ENCODE results near the gene HS3ST4. TPM values are rescaled to one million over a fixed set of nuclear protein-coding genes. Genes with fewer than 3 reads are reported as not detected.

The HS3ST4 gene
- total and polyA plus RNA-seq, 11 donors, result not detected

- ATAC-seq (no peak), DNase-seq (no peak)
- Histone ChIP-seq H3K36me3 (no peaks in the 10 kb centered on the region), H3K4me1 (no peaks in the 10 kb centered on the region), H3K4me3 (no peak overlapping the region), H3K9me3 (no peaks in the 10 kb centered on the region), H3K27me3 (peaks cover 0 to 7% (median 0%) of the 10 kb centered on the region in 9 donors), H3K27ac (no peak overlapping the region)
- TF ChIP-seq POLR2A (IDR thresholded peaks at IDR 0.05), result no peak
- intact Hi-C loops (cut with DNase I), result no loop called here
Measured at GRCh38 chr16:25877103-25877502, 185.3 kb downstream of the HS3ST4 start.

DNA sequence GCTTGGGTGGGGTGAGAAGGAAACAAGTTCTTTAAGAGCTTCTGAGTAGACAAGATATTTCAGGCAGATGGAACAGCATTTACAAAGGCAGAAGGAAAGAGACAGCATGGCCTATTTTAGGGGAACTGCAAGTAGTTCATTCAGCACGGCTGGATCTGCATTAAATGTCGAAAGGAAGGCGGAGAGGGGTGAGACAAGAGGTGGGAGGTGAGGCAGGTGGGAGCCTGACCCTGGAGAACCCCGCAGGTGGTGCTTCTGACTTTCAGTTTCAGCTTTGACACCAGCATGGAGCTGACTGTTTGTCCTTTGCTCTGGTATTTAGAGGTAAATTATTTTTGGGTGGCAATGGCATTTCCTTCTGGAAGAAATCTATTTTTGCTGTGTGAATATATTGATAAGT is 194.8 kb downstream of the HS3ST4 start:
- no peak for TF ChIP-seq POLR2A (IDR thresholded peaks at IDR 0.05)
- TF ChIP-seq, protein P1, sequence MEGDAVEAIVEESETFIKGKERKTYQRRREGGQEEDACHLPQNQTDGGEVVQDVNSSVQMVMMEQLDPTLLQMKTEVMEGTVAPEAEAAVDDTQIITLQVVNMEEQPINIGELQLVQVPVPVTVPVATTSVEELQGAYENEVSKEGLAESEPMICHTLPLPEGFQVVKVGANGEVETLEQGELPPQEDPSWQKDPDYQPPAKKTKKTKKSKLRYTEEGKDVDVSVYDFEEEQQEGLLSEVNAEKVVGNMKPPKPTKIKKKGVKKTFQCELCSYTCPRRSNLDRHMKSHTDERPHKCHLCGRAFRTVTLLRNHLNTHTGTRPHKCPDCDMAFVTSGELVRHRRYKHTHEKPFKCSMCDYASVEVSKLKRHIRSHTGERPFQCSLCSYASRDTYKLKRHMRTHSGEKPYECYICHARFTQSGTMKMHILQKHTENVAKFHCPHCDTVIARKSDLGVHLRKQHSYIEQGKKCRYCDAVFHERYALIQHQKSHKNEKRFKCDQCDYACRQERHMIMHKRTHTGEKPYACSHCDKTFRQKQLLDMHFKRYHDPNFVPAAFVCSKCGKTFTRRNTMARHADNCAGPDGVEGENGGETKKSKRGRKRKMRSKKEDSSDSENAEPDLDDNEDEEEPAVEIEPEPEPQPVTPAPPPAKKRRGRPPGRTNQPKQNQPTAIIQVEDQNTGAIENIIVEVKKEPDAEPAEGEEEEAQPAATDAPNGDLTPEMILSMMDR (IDR thresholded peaks at IDR 0.05), result no peak
- Histone ChIP-seq H3K27ac (no peak overlapping the region), H3K4me3 (no peak overlapping the region), H3K9me3 (no peaks in the 10 kb centered on the region), H3K27me3 (peaks cover 0 to 10% (median 0%) of the 10 kb centered on the region in 9 donors), H3K4me1 (no peaks in the 10 kb centered on the region), H3K36me3 (no peaks in the 10 kb centered on the region)
- no peak for DNase-seq
- 76 to 83% (median 79%) methylated on average over 4 of the region's 4 CpGs for WGBS, 4 donors
- no peak for ATAC-seq
- intact Hi-C loops (cut with DNase I), result no loop called here

DNA sequence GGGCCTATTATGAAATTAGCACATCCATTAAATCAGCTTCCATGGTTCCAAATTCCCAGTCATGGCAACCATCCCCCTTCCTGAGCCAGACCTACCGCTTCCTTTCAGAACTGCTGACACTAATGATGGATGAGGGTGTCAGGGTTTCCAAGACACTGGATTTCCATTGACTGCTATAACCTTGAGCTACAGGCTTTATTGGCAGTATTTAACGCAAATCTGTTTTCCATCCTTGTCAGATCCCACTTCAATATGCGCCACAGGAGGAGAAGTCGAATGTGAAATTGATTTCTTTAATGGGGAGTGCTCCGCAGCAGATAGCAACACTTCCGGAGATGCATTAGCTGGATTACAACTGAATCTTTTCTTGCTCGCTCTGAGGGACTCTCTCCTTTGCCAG is 197.1 kb downstream of the HS3ST4 start:
- H3K9me3 ChIP-seq, result no peaks in the 10 kb centered on the region
- ATAC-seq (no peak), DNase-seq (no peak)
- H3K4me3 ChIP-seq, result no peak overlapping the region
- H3K4me1 ChIP-seq, result no peaks in the 10 kb centered on the region
- H3K27ac ChIP-seq, result no peak overlapping the region
- 60 to 70% (median 68%) methylated on average over 7 of the region's 7 CpGs for WGBS, 4 donors
- intact Hi-C loops (cut with DNase I), result no loop called here
- no peaks in the 10 kb centered on the region for H3K36me3 ChIP-seq
- TF ChIP-seq, protein P1 (IDR thresholded peaks at IDR 0.05), result no peak
- no peak for TF ChIP-seq POLR2A (IDR thresholded peaks at IDR 0.05)
- no peaks in the 10 kb centered on the region for H3K27me3 ChIP-seq

DNA sequence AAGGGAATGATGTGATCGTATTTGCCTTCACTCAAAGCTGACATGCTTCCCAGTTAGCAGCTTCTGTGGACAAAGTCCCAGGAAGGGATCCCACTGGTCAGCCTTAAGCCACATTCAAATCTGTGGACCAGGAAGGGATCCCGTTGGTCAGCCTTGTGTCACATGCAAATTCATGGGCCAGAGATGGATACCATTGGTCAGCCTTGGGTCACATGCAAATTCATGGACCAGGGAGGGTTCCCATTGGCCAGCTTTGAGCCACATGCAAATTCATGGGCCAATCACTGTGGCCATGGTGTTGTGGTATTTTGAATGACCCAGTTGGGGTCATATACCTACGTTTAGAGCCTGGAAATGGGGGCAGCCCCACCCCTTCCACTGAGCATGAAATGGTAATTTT is 201.6 kb downstream of the HS3ST4 start:
- peaks cover 0 to 8% (median 0%) of the 10 kb centered on the region in 9 donors for H3K27me3 ChIP-seq
- DNase-seq (no peak), ATAC-seq (no peak)
- H3K36me3 ChIP-seq, result no peaks in the 10 kb centered on the region
- no peaks in the 10 kb centered on the region for H3K4me1 ChIP-seq
- H3K9me3 ChIP-seq, result no peaks in the 10 kb centered on the region
- H3K27ac ChIP-seq, result no peak overlapping the region
- intact Hi-C loops (cut with DNase I), result no loop called here
- H3K4me3 ChIP-seq, result no peak overlapping the region
- TF ChIP-seq POLR2A (IDR thresholded peaks at IDR 0.05), result no peak
- TF ChIP-seq, protein P1 (IDR thresholded peaks at IDR 0.05), result no peak
- 46 to 51% (median 49%) methylated on average over 3 of the region's 3 CpGs for WGBS, 4 donors

- Histone ChIP-seq H3K9me3 (no peaks in the 10 kb centered on the region), H3K4me1 (no peaks in the 10 kb centered on the region), H3K4me3 (no peak overlapping the region), H3K36me3 (no peaks in the 10 kb centered on the region), H3K27me3 (peaks cover 0 to 8% (median 0%) of the 10 kb centered on the region in 9 donors), H3K27ac (no peak overlapping the region)
- 73 to 80% (median 76%) methylated on average over 3 of the region's 3 CpGs for WGBS, 4 donors
- TF ChIP-seq, protein P1 (IDR thresholded peaks at IDR 0.05), result no peak
- no peak for TF ChIP-seq POLR2A (IDR thresholded peaks at IDR 0.05)
- intact Hi-C loops (cut with DNase I), result no loop called here
- no peak for DNase-seq
- no peak for ATAC-seq
Measured at GRCh38 chr16:25894093-25894492, 202.3 kb downstream of the HS3ST4 start.
